AG09319 (cell line): ENCODE measurements around the gene KCNAB1.

Experiments
- DNase-seq: peaks from one replicate; pipeline ENCODE4 v3.0.0-alpha.2; 2010; ENCODE audit warnings: low read depth; ENCODE audit errors: extremely low read depth
- CTCF ChIP-seq: IDR thresholded peaks from 2 replicates; pipeline ENCODE4 v1.5.1; 2011; ENCODE audit warnings: low read depth, mild to moderate bottlenecking, inconsistent platforms, low read length, moderate library complexity

The KCNAB1 gene

GRCh38 chr3:156299569-156299968 lies 179.2 kb downstream of the KCNAB1 start:
- no peak for TF ChIP-seq CTCF
- no peak for DNase-seq

GRCh38 chr3:156300371-156300770 lies 180.0 kb downstream of the KCNAB1 start:
- no peak for DNase-seq
- no peak for TF ChIP-seq CTCF

GRCh38 chr3:156300929-156301840 lies 180.8 kb downstream of the KCNAB1 start:
- TF ChIP-seq CTCF: no peak
- DNase-seq: no peak

GRCh38 chr3:156303001-156303707 lies 182.8 kb downstream of the KCNAB1 start:
- DNase-seq: no peak

GRCh38 chr3:156304406-156304805 lies 184.0 kb downstream of the KCNAB1 start:
- DNase-seq: peak; percentile 54
- no peak for TF ChIP-seq CTCF

More at GRCh38 chr3:156303001-156303707, 182.8 kb downstream of the KCNAB1 start:
- TF ChIP-seq CTCF: no peak

- no peak for DNase-seq
- no peak for TF ChIP-seq CTCF
Measured at GRCh38 chr3:156305672-156306071, 185.3 kb downstream of the KCNAB1 start.

- DNase-seq: peak; percentile 54
- TF ChIP-seq CTCF: no peak
Measured at GRCh38 chr3:156307704-156308103, 187.3 kb downstream of the KCNAB1 start.
